SJCRH30 (cell line): Measurements from ENCODE around the gene RBM26. TPM values are rescaled to one million over a fixed set of nuclear protein-coding genes. Genes with fewer than 3 reads are reported as not detected.

Experiments used
- DNase-seq, 2 experiments: peaks; one replicate each; pipeline ENCODE4 v3.0.0-alpha.2; 2015 to 2020
- H3K27ac ChIP-seq: fragments of 250-450 bp; sonication (Bioruptor Pico); 2 replicates; pipeline ENCODE4 v1.5.1; 2020; ENCODE audit warnings: mild to moderate bottlenecking, moderate library complexity
- H3K27me3 ChIP-seq: fragments of 250-450 bp; sonication (Bioruptor Pico); 2 replicates; pipeline ENCODE4 v1.5.1; 2020; ENCODE audit warnings: mild to moderate bottlenecking, moderate library complexity
- H3K36me3 ChIP-seq: fragments of 250-450 bp; sonication (Bioruptor Pico); 2 replicates; pipeline ENCODE4 v1.5.1; 2020; ENCODE audit warnings: mild to moderate bottlenecking, moderate library complexity
- H3K4me1 ChIP-seq: fragments of 250-450 bp; sonication (Bioruptor Pico); 2 replicates; pipeline ENCODE4 v1.5.1; 2020; ENCODE audit warnings: mild to moderate bottlenecking, moderate library complexity
- H3K4me3 ChIP-seq: fragments of 250-450 bp; sonication (Bioruptor Pico); 2 replicates; pipeline ENCODE4 v1.5.1; 2020; ENCODE audit warnings: mild to moderate bottlenecking, moderate library complexity
- H3K9me3 ChIP-seq: fragments of 250-450 bp; sonication (Bioruptor Pico); replicated peaks from 2 replicates; pipeline ENCODE4 v1.5.1; 2020; ENCODE audit warnings: mild to moderate bottlenecking, moderate library complexity
- total RNA-seq: library from RNA; depleted of rRNA; stranded (reverse); fragments of >200 nt; shearing (Covaris generic); gene quantifications from 2 replicates; pipeline ENCODE4 v1.2.3, GENCODE V29; 2014; rRNA removed

Gene RBM26
- total RNA-seq: 79.8 and 98.3 TPM in 2 replicates

GRCh38 chr13:79405831-79406596 is at the start of gene RBM26:
RBM26 (minus strand) TSS chr13:79406255; CDS start chr13:79405774, 481 bp downstream.
- Histone ChIP-seq H3K27me3 (no peaks in the 10 kb centered on the region), H3K36me3 (peaks cover 17% of the 10 kb centered on the region), H3K9me3 (no peaks in the 10 kb centered on the region), H3K4me3 (peak within 1 kb of the TSS; percentile 83), H3K27ac (peak within 1 kb of the TSS; percentile 94), H3K4me1 (peaks cover 34% of the 10 kb centered on the region)
- peak; percentile 94 to 97 for DNase-seq

GRCh38 chr13:79455331-79455730 is 49.3 kb upstream of the RBM26 start:
- Histone ChIP-seq H3K27me3 (no peaks in the 10 kb centered on the region), H3K9me3 (no peaks in the 10 kb centered on the region), H3K4me1 (peaks cover 5% of the 10 kb centered on the region; the same call in 1 of the 2 replicates), H3K4me3 (no peak overlapping the region), H3K27ac (no peak overlapping the region), H3K36me3 (no peaks in the 10 kb centered on the region; the same call in 1 of the 2 replicates)
- DNase-seq: peak in 1 of 2 experiments; percentile 17

- Histone ChIP-seq H3K27ac (no peak overlapping the region), H3K4me3 (no peak overlapping the region), H3K27me3 (no peaks in the 10 kb centered on the region), H3K4me1 (peaks cover 5% of the 10 kb centered on the region; the same call in 1 of the 2 replicates), H3K36me3 (no peaks in the 10 kb centered on the region; the same call in 1 of the 2 replicates), H3K9me3 (no peaks in the 10 kb centered on the region)
- DNase-seq: no peak
Measured at GRCh38 chr13:79452239-79452913, 46.3 kb upstream of the RBM26 start.

- H3K27ac ChIP-seq: no peak overlapping the region
- DNase-seq: peak; percentile 30 to 38
- H3K4me3 ChIP-seq: no peak overlapping the region
- no peaks in the 10 kb centered on the region for H3K9me3 ChIP-seq
- H3K36me3 ChIP-seq: no peaks in the 10 kb centered on the region; the same call in 1 of the 2 replicates
- peaks cover 5% of the 10 kb centered on the region; the same call in 1 of the 2 replicates for H3K4me1 ChIP-seq
- no peaks in the 10 kb centered on the region for H3K27me3 ChIP-seq
Measured at GRCh38 chr13:79451500-79451962, 45.5 kb upstream of the RBM26 start.

- peaks cover 5% of the 10 kb centered on the region; the same call in 1 of the 2 replicates for H3K4me1 ChIP-seq
- no peaks in the 10 kb centered on the region for H3K9me3 ChIP-seq
- no peak for DNase-seq
- no peaks in the 10 kb centered on the region for H3K27me3 ChIP-seq
- no peak overlapping the region for H3K4me3 ChIP-seq
- H3K36me3 ChIP-seq: no peaks in the 10 kb centered on the region; the same call in 1 of the 2 replicates
- H3K27ac ChIP-seq: no peak overlapping the region
Measured at GRCh38 chr13:79450110-79450509, 44.1 kb upstream of the RBM26 start.

- no peaks in the 10 kb centered on the region; the same call in 1 of the 2 replicates for H3K36me3 ChIP-seq
- peaks cover 5% of the 10 kb centered on the region; the same call in 1 of the 2 replicates for H3K4me1 ChIP-seq
- no peaks in the 10 kb centered on the region for H3K9me3 ChIP-seq
- H3K4me3 ChIP-seq: no peak overlapping the region
- H3K27me3 ChIP-seq: no peaks in the 10 kb centered on the region
- peak in 1 of 2 experiments; percentile 17 for DNase-seq
- H3K27ac ChIP-seq: no peak overlapping the region
Measured at GRCh38 chr13:79448413-79448812, 42.4 kb upstream of the RBM26 start.

- no peak overlapping the region for H3K4me3 ChIP-seq
- H3K9me3 ChIP-seq: no peaks in the 10 kb centered on the region
- no peaks in the 10 kb centered on the region for H3K36me3 ChIP-seq
- H3K4me1 ChIP-seq: peaks cover 5% of the 10 kb centered on the region; the same call in 1 of the 2 replicates
- DNase-seq: no peak
- no peaks in the 10 kb centered on the region for H3K27me3 ChIP-seq
- H3K27ac ChIP-seq: no peak overlapping the region
Measured at GRCh38 chr13:79447741-79448140, 41.7 kb upstream of the RBM26 start.

GRCh38 chr13:79447141-79447540 is 41.1 kb upstream of the RBM26 start:
- peaks cover 5% of the 10 kb centered on the region; the same call in 1 of the 2 replicates for H3K4me1 ChIP-seq
- DNase-seq: no peak
- H3K27ac ChIP-seq: no peak overlapping the region
- H3K4me3 ChIP-seq: no peak overlapping the region
- H3K27me3 ChIP-seq: no peaks in the 10 kb centered on the region
- H3K9me3 ChIP-seq: no peaks in the 10 kb centered on the region
- no peaks in the 10 kb centered on the region for H3K36me3 ChIP-seq

GRCh38 chr13:79445968-79446645 is 40.1 kb upstream of the RBM26 start:
- no peak for DNase-seq

GRCh38 chr13:79442706-79443105 is 36.7 kb upstream of the RBM26 start:
- no peaks in the 10 kb centered on the region for H3K36me3 ChIP-seq
- H3K27ac ChIP-seq: no peak overlapping the region
- no peak for DNase-seq
- H3K4me1 ChIP-seq: no peaks in the 10 kb centered on the region
- no peaks in the 10 kb centered on the region for H3K9me3 ChIP-seq
- no peaks in the 10 kb centered on the region for H3K27me3 ChIP-seq
- H3K4me3 ChIP-seq: no peak overlapping the region

More at GRCh38 chr13:79445968-79446645, 40.1 kb upstream of the RBM26 start:
- H3K27ac ChIP-seq: no peak overlapping the region
- H3K4me3 ChIP-seq: no peak overlapping the region
- H3K4me1 ChIP-seq: no peaks in the 10 kb centered on the region
- no peaks in the 10 kb centered on the region for H3K27me3 ChIP-seq
- no peaks in the 10 kb centered on the region for H3K9me3 ChIP-seq
- no peaks in the 10 kb centered on the region for H3K36me3 ChIP-seq

GRCh38 chr13:79442221-79442620 is 36.2 kb upstream of the RBM26 start:
- no peak for DNase-seq
- H3K27me3 ChIP-seq: no peaks in the 10 kb centered on the region
- no peaks in the 10 kb centered on the region for H3K9me3 ChIP-seq
- no peaks in the 10 kb centered on the region for H3K4me1 ChIP-seq
- no peak overlapping the region for H3K4me3 ChIP-seq
- H3K27ac ChIP-seq: no peak overlapping the region
- no peaks in the 10 kb centered on the region for H3K36me3 ChIP-seq

- no peak for DNase-seq
- no peak overlapping the region for H3K27ac ChIP-seq
- H3K4me3 ChIP-seq: no peak overlapping the region
Measured at GRCh38 chr13:79440958-79441528, 35.0 kb upstream of the RBM26 start.

GRCh38 chr13:79439275-79439674 is 33.2 kb upstream of the RBM26 start:
- H3K4me3 ChIP-seq: no peak overlapping the region
- no peaks in the 10 kb centered on the region for H3K4me1 ChIP-seq
- DNase-seq: no peak
- no peaks in the 10 kb centered on the region for H3K36me3 ChIP-seq
- no peak overlapping the region for H3K27ac ChIP-seq
- H3K27me3 ChIP-seq: no peaks in the 10 kb centered on the region
- no peaks in the 10 kb centered on the region for H3K9me3 ChIP-seq

More at GRCh38 chr13:79440958-79441528, 35.0 kb upstream of the RBM26 start:
- Histone ChIP-seq H3K9me3 (no peaks in the 10 kb centered on the region), H3K4me1 (no peaks in the 10 kb centered on the region), H3K27me3 (no peaks in the 10 kb centered on the region), H3K36me3 (no peaks in the 10 kb centered on the region)

- Histone ChIP-seq H3K27me3 (no peaks in the 10 kb centered on the region), H3K9me3 (no peaks in the 10 kb centered on the region), H3K4me3 (no peak overlapping the region), H3K27ac (no peak overlapping the region), H3K4me1 (no peaks in the 10 kb centered on the region), H3K36me3 (no peaks in the 10 kb centered on the region)
- no peak for DNase-seq
Measured at GRCh38 chr13:79435561-79435990, 29.5 kb upstream of the RBM26 start.
